Prostate gland (tissue), 2 donors: ENCODE data around the gene RASSF5. TPM values are rescaled to one million over a fixed set of nuclear protein-coding genes. Genes with fewer than 3 reads are reported as not detected.
A peak's percentile ranks its signal among the peaks of the same experiment; 100 is the strongest.

Experiments
- DNase-seq: peaks from one replicate; pipeline ENCODE4 v3.0.0-alpha.2; 2019; ENCODE audit warnings: low spot score
- H3K27ac ChIP-seq, 2 donors: fragments of 200-600 bp; sonication (generic); 2 replicates each; pipeline ENCODE4 v1.5.1; 2017 to 2019
- H3K27me3 ChIP-seq: fragments of 200-600 bp; sonication (generic); replicated peaks from 2 replicates; pipeline ENCODE4 v1.5.1; 2019; ENCODE audit not compliant: insufficient read depth
- H3K36me3 ChIP-seq, 2 donors: fragments of 200-600 bp; sonication (generic); 1 replicate in 1 of 2; 2 replicates in 1 of 2; pipeline versions ENCODE4 v1.5.1 to v1.8.1; 2017 to 2019
- H3K4me1 ChIP-seq: fragments of 200-600 bp; sonication (generic); replicated peaks from 2 replicates; pipeline ENCODE4 v1.5.1; 2019
- H3K4me3 ChIP-seq, 2 donors: fragments of 200-600 bp; sonication (generic); 2 replicates each; pipeline ENCODE4 v1.5.1; 2017 to 2019
- H3K9me3 ChIP-seq: fragments of 200-600 bp; sonication (generic); 2 replicates; pipeline ENCODE4 v1.5.1; 2017
- CTCF ChIP-seq, 4 experiments: fragments of 200-600 bp in 2 of 4; fragments of 450-650 bp in 2 of 4; sonication (generic) in 2 of 4; IDR thresholded peaks; 1 replicate in 3 of 4; 2 replicates in 1 of 4; pipeline ENCODE4 v1.5.1; 2016 to 2019; ENCODE audit warnings: antibody characterized with exemption in 4 of 4, mild to moderate bottlenecking in 2 of 4, moderate library complexity in 2 of 4
- POLR2A ChIP-seq: fragments of 450-650 bp; IDR thresholded peaks from one replicate; pipeline ENCODE4 v1.6.1; 2016; ENCODE audit warnings: antibody characterized with exemption, mild to moderate bottlenecking
- POLR2AphosphoS5 ChIP-seq: sonication (generic); formaldehyde crosslinking; IDR thresholded peaks from one replicate; pipeline ENCODE4 v1.6.1; 2017; ENCODE audit warnings: antibody characterized with exemption
- WGBS: methylation state at CpG from one replicate; pipeline ENCODE4 v1.1.5; 2018; 5-methylcytosine and 5-hydroxymethylcytosine counted together
- intact Hi-C: fragments of 100-400 bp; cut with DNase I; formaldehyde crosslinking; loops from one replicate; pipeline ENCODE4 v1.14.2; 2022
- microRNA-seq: library from miRNA; unstranded; fragments of <30 nt; microRNA quantifications from one replicate; pipeline ENCODE4, GENCODE V29; 2016
- small RNA-seq, 2 donors: library from RNA; depleted of rRNA; stranded (forward); fragments of <200 nt; gene quantifications; one replicate each; pipeline ENCODE3, GENCODE V24; 2016
- total RNA-seq, 2 donors: library from RNA; depleted of rRNA; stranded (reverse); fragments of >200 nt; gene quantifications; one replicate each; pipeline ENCODE4 v1.1.0, GENCODE V29; 2016

The RASSF5 gene
- total RNA-seq, 2 donors from 2014 or later, result 22.2 to 42.5 TPM

- peaks cover 5% of the 10 kb centered on the region for H3K4me1 ChIP-seq
- H3K27ac ChIP-seq, result peak within 1 kb of the TSS; percentile 73 to 79
- no peaks in the 10 kb centered on the region for H3K27me3 ChIP-seq
- TF ChIP-seq CTCF (IDR thresholded peaks at IDR 0.05) (peak in 3 of 4 experiments; percentile 14 to 54 (median 43)), POLR2AphosphoS5 (peak; percentile 96), POLR2A (peak; percentile 98)
- H3K4me3 ChIP-seq, result peak within 1 kb of the TSS; percentile 80 to 98
- H3K9me3 ChIP-seq, result no peaks in the 10 kb centered on the region
- intact Hi-C loops, result loop anchor here (2.0 to 10.0 kb wide), 4 partner anchors 29 to 277 kb away; no protein-coding TSS in a partner anchor
- under 1% methylated on average over 67 of the region's 84 CpGs for WGBS
- no peaks in the 10 kb centered on the region for H3K36me3 ChIP-seq
- DNase-seq, result peak; percentile 94
Measured at GRCh38 chr1:206635080-206635977, 128.0 kb downstream of the RASSF5 start, which contains the start of gene DYRK3. DYRK3 (plus strand) TSS chr1:206635536; CDS start chr1:206635704, 168 bp downstream.

DNA sequence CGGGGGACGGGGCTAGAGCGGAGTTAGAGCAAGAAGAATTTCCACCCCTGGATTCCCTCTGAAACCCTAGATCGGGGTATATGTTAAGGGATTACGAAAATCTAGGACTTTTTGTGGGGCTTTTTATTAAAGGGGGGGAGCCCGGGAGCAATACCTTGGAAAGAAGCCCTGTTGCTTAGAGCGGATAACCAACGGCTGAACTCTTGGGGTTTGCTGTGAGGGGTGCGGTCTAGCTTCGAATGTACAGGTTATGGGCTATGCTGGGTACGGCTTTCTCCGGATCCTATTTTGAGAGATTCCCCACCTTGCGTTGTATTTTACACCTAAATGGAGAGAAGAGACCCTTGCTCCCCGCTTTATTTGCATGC is 128.6 kb downstream of the RASSF5 start:
- 2% methylated on average over 14 of the region's 14 CpGs for WGBS
- no peak for DNase-seq
- H3K4me3 ChIP-seq, result peak overlapping the region; percentile 80 to 98
- peak overlapping the region; percentile 73 to 79 for H3K27ac ChIP-seq
- TF ChIP-seq POLR2A (no peak), CTCF (IDR thresholded peaks at IDR 0.05) (no peak), POLR2AphosphoS5 (no peak)
- H3K9me3 ChIP-seq, result no peaks in the 10 kb centered on the region
- H3K4me1 ChIP-seq, result peaks cover 5% of the 10 kb centered on the region
- intact Hi-C loops, result loop anchor here (2.0 to 10.0 kb wide), 4 partner anchors 29 to 277 kb away; no protein-coding TSS in a partner anchor
- no peaks in the 10 kb centered on the region for H3K27me3 ChIP-seq
- no peaks in the 10 kb centered on the region for H3K36me3 ChIP-seq

DNA sequence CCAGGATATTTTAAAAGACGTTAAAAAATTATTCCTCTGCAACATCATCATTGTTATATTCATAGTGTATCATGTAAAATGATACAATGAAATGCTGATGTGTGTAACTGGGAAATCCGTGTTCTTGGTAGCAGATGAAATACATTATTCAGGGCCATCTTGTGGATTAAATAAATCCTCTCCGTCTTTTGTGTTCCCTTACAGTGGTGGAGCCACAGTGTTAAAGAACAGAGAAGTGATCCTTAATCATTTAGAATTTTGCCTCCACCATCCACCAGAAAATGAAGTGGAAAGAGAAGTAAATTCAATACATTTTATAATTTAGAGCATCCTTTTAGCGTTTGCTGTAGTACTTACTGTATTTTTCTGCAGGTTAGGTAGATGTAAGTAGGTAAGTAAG is 129.3 kb downstream of the RASSF5 start:
- no peak for DNase-seq
- Histone ChIP-seq H3K27me3 (no peaks in the 10 kb centered on the region), H3K36me3 (no peaks in the 10 kb centered on the region), H3K27ac (no peak overlapping the region), H3K4me3 (no peak overlapping the region), H3K4me1 (peaks cover 5% of the 10 kb centered on the region), H3K9me3 (no peaks in the 10 kb centered on the region)
- intact Hi-C loops, result loop anchor here (10.0 kb wide), 2 partner anchors 78 to 168 kb away; no protein-coding TSS in a partner anchor
- WGBS, result 50% methylated on average over 4 of the region's 4 CpGs
- no peak for TF ChIP-seq POLR2A
- no peak for TF ChIP-seq POLR2AphosphoS5

DNA sequence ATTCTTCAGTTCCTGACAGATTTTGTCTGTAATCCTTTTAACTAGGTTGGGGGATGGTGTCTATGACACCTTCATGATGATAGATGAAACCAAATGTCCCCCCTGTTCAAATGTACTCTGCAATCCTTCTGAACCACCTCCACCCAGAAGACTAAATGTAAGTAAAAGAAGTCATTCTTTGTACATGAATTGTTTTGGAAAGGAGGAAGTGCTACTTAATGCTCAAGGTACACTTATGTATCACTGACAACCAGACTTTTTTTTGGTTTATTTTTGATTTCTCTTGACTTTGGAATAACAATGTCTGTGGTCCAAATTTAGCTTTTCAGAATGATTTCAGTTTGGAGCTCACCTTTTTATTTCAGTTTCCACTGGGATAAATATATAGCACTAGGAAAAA is 130.3 kb downstream of the RASSF5 start:
- no peak for DNase-seq
- no peaks in the 10 kb centered on the region for H3K9me3 ChIP-seq
- TF ChIP-seq CTCF (IDR thresholded peaks at IDR 0.05) (no peak), POLR2A (no peak)
- no peak overlapping the region for H3K4me3 ChIP-seq
- H3K27me3 ChIP-seq, result no peaks in the 10 kb centered on the region
- no peak overlapping the region for H3K27ac ChIP-seq
- peaks cover 5% of the 10 kb centered on the region for H3K4me1 ChIP-seq
- intact Hi-C loops, result loop anchor here (10.0 kb wide), 2 partner anchors 77 to 167 kb away; no protein-coding TSS in a partner anchor
- no peaks in the 10 kb centered on the region for H3K36me3 ChIP-seq

Small RNAs within 50 kb of the gene (microRNA-seq; reads per million reads assigned to microRNA genes)
- gene MIR6769B, result 1.1 reads per million, percentile 11 among the genes with 10 or more reads in this experiment

Small RNAs within 50 kb of the gene (small RNA-seq; reads per million reads assigned to genes)
- 0 to 0.37 reads per million in 2 donors for gene MIR6769B

Other genes with a start within 250 kb of the RASSF5 start
- 1 to 10 TPM; 3.6 to 6.1 TPM for gene IKBKE, start 37.1 kb upstream of the RASSF5 start, total RNA-seq
- gene EIF2D, start 104.9 kb downstream of the RASSF5 start, total RNA-seq, result 10 to 100 TPM; 42.8 to 60.2 TPM
- 1 to 10 TPM; 2.6 to 9.7 TPM for gene DYRK3, start 128.0 kb downstream of the RASSF5 start, total RNA-seq
- 10 to 100 TPM; 27.1 to 67.0 TPM for gene MAPKAPK2, start 177.4 kb downstream of the RASSF5 start, total RNA-seq